ENCODE results near the gene RTN3. TPM values are rescaled to one million over a fixed set of nuclear protein-coding genes. Genes with fewer than 3 reads are reported as not detected.

The RTN3 gene
- total RNA-seq, 2 donors from 2014 or later, result 128 to 160 TPM

- H3K27ac Mint-ChIP-seq, result no peak overlapping the region
- Histone ChIP-seq H3K27me3 (ENCODE audit: control insufficient read depth, insufficient read depth, low read length, poor library complexity, severe bottlenecking) (no peaks in the 10 kb centered on the region), H3K9ac (ENCODE audit: extremely low read depth, low read length, poor library complexity, severe bottlenecking) (no peak overlapping the region), H3K36me3 (ENCODE audit: control insufficient read depth, insufficient read depth, low read length) (no peaks in the 10 kb centered on the region), H3K4me1 (ENCODE audit: control insufficient read depth, insufficient read depth, low read length) (no peaks in the 10 kb centered on the region), H3K4me3 (ENCODE audit: low read length) (no peak overlapping the region), H3K9me3 (ENCODE audit: control insufficient read depth, low read length) (no peaks in the 10 kb centered on the region), H3K27ac (ENCODE audit: low read depth, low read length) (no peak overlapping the region)
- no peak overlapping the region for H3K4me3 Mint-ChIP-seq
- peaks cover 7% of the 10 kb centered on the region for H3K36me3 Mint-ChIP-seq (ENCODE audit: low read depth)
- peak; percentile 90 for DNase-seq
- TF ChIP-seq CTCF (conservative IDR thresholded peaks at IDR 0.05), result peak; percentile 97
- no peaks in the 10 kb centered on the region for H3K9me3 Mint-ChIP-seq
- no peaks in the 10 kb centered on the region for H3K27me3 Mint-ChIP-seq (ENCODE audit: insufficient read depth)
- 30% methylated on average over 4 to 6 of the region's 8 CpGs for WGBS, 2 experiments (ENCODE audit: insufficient coverage in 1 of 2, insufficient read length in 1 of 2)
- H3K4me1 Mint-ChIP-seq, result peaks cover 1% of the 10 kb centered on the region
Observed at GRCh38 chr11:63738720-63739360, 57.5 kb downstream of the RTN3 start.

- 95 to 96% methylated on average over 12 to 13 of the region's 13 CpGs for WGBS, 2 experiments (ENCODE audit: insufficient coverage in 1 of 2, insufficient read length in 1 of 2)
- H3K36me3 Mint-ChIP-seq (ENCODE audit: low read depth), result peaks cover 24% of the 10 kb centered on the region
- Histone ChIP-seq H3K27ac (ENCODE audit: low read depth, low read length) (no peak overlapping the region), H3K9ac (ENCODE audit: extremely low read depth, low read length, poor library complexity, severe bottlenecking) (no peak overlapping the region), H3K36me3 (ENCODE audit: control insufficient read depth, insufficient read depth, low read length) (peaks cover 9% of the 10 kb centered on the region), H3K4me1 (ENCODE audit: control insufficient read depth, insufficient read depth, low read length) (no peaks in the 10 kb centered on the region), H3K4me3 (ENCODE audit: low read length) (no peak overlapping the region), H3K27me3 (ENCODE audit: control insufficient read depth, insufficient read depth, low read length, poor library complexity, severe bottlenecking) (no peaks in the 10 kb centered on the region), H3K9me3 (ENCODE audit: control insufficient read depth, low read length) (no peaks in the 10 kb centered on the region)
- peaks cover 6% of the 10 kb centered on the region for H3K4me1 Mint-ChIP-seq
- no peak for TF ChIP-seq CTCF (conservative IDR thresholded peaks at IDR 0.05)
- H3K4me3 Mint-ChIP-seq, result no peak overlapping the region
- H3K27ac Mint-ChIP-seq, result peak overlapping the region; percentile 3
- no peak for DNase-seq
- H3K9me3 Mint-ChIP-seq, result no peaks in the 10 kb centered on the region
- no peaks in the 10 kb centered on the region for H3K27me3 Mint-ChIP-seq (ENCODE audit: insufficient read depth)
Observed at GRCh38 chr11:63745304-63746170, 64.2 kb downstream of the RTN3 start.

GRCh38 chr11:63747011-63747410, 65.7 kb downstream of the RTN3 start:
- no peak overlapping the region for H3K27ac Mint-ChIP-seq
- no peaks in the 10 kb centered on the region for H3K27me3 ChIP-seq (ENCODE audit: control insufficient read depth, insufficient read depth, low read length, poor library complexity, severe bottlenecking)
- no peak overlapping the region for H3K4me3 Mint-ChIP-seq
- no peak for DNase-seq
- H3K27ac ChIP-seq (ENCODE audit: low read depth, low read length), result no peak overlapping the region
- no peak overlapping the region for H3K4me3 ChIP-seq (ENCODE audit: low read length)
- H3K9me3 ChIP-seq (ENCODE audit: control insufficient read depth, low read length), result no peaks in the 10 kb centered on the region
- peaks cover 6% of the 10 kb centered on the region for H3K4me1 Mint-ChIP-seq
- H3K9me3 Mint-ChIP-seq, result no peaks in the 10 kb centered on the region
- TF ChIP-seq CTCF (conservative IDR thresholded peaks at IDR 0.05), result no peak
- WGBS, 2 experiments (ENCODE audit: insufficient coverage in 1 of 2, insufficient read length in 1 of 2), result 97 to 100% methylated on average over 1 to 3 of the region's 3 CpGs
- H3K9ac ChIP-seq (ENCODE audit: extremely low read depth, low read length, poor library complexity, severe bottlenecking), result no peak overlapping the region
- no peaks in the 10 kb centered on the region for H3K4me1 ChIP-seq (ENCODE audit: control insufficient read depth, insufficient read depth, low read length)
- H3K36me3 Mint-ChIP-seq (ENCODE audit: low read depth), result peaks cover 30% of the 10 kb centered on the region
- no peaks in the 10 kb centered on the region for H3K27me3 Mint-ChIP-seq (ENCODE audit: insufficient read depth)
- peaks cover 20% of the 10 kb centered on the region for H3K36me3 ChIP-seq (ENCODE audit: control insufficient read depth, insufficient read depth, low read length)
